ENCODE measurements around the gene INCA1. TPM values are rescaled to one million over a fixed set of nuclear protein-coding genes. Genes with fewer than 3 reads are reported as not detected.
A peak's percentile ranks its signal among the peaks of the same experiment; 100 is the strongest.

Gene INCA1
- polyA plus RNA-seq, 1 donor from 2014 or later = 0.38 TPM

GRCh38 chr17:4999430-5000093 is 2.2 kb upstream of the INCA1 start:
- TF ChIP-seq EP300 (conservative IDR thresholded peaks at IDR 0.05; ENCODE audit: poor library complexity, severe bottlenecking) (no peak), CTCF (IDR thresholded peaks at IDR 0.05; ENCODE audit: poor library complexity, severe bottlenecking) (no peak), REST (IDR thresholded peaks at IDR 0.05; ENCODE audit: borderline replicate concordance) (no peak), SMC3 (conservative IDR thresholded peaks at IDR 0.05; ENCODE audit: poor library complexity) (no peak), TAF1 (IDR thresholded peaks at IDR 0.05; ENCODE audit: low read depth) (no peak), POLR2AphosphoS5 (IDR thresholded peaks at IDR 0.05) (no peak), EZH2 (IDR thresholded peaks at IDR 0.05; ENCODE audit: borderline replicate concordance, insufficient read depth, low read length, poor library complexity, severe bottlenecking) (no peak), RAD21 (conservative IDR thresholded peaks at IDR 0.05) (no peak), MXI1 (conservative IDR thresholded peaks at IDR 0.05; ENCODE audit: poor library complexity, severe bottlenecking) (no peak)
- no peaks in the 10 kb centered on the region for H4K20me1 ChIP-seq (ENCODE audit: insufficient read depth)
- H3K4me2 ChIP-seq (ENCODE audit: low read length) = peak overlapping the region; percentile 84
- H3K9ac ChIP-seq (ENCODE audit: low read length) = peak overlapping the region; percentile 81
- no peaks in the 10 kb centered on the region for H3K9me3 ChIP-seq (ENCODE audit: low read length)
- H3K27ac ChIP-seq (ENCODE audit: low read length) = no peak overlapping the region
- H2AFZ ChIP-seq (ENCODE audit: low read depth, low read length) = no peak overlapping the region
- H3K27me3 ChIP-seq (ENCODE audit: insufficient read depth, low read depth, low read length) = no peaks in the 10 kb centered on the region
- H3F3A ChIP-seq (ENCODE audit: insufficient read depth, low read length, poor library complexity, severe bottlenecking) = no peaks in the 10 kb centered on the region
- H3K9me2 ChIP-seq (ENCODE audit: insufficient read depth, low read length) = no peaks in the 10 kb centered on the region
- H3K79me2 ChIP-seq (replicated peaks; ENCODE audit: insufficient read depth, low read length) = peaks cover 16% of the 10 kb centered on the region
- peak overlapping the region; percentile 96 for H3K4me3 ChIP-seq (ENCODE audit: low read length)
- no peaks in the 10 kb centered on the region for H3K36me3 ChIP-seq (ENCODE audit: insufficient read depth, low read length)

GRCh38 chr17:4998732-4999429 is 1.6 kb upstream of the INCA1 start:
- H3K27ac ChIP-seq (ENCODE audit: low read length) = no peak overlapping the region
- H3F3A ChIP-seq (ENCODE audit: insufficient read depth, low read length, poor library complexity, severe bottlenecking) = no peaks in the 10 kb centered on the region

More at GRCh38 chr17:4998732-4999429, 1.6 kb upstream of the INCA1 start:
- Histone ChIP-seq H3K9ac (ENCODE audit: low read length) (peak overlapping the region; percentile 81), H3K79me2 (replicated peaks; ENCODE audit: insufficient read depth, low read length) (peaks cover 16% of the 10 kb centered on the region), H3K4me3 (ENCODE audit: low read length) (peak overlapping the region; percentile 96), H3K4me2 (ENCODE audit: low read length) (peak overlapping the region; percentile 84), H4K20me1 (ENCODE audit: insufficient read depth) (no peaks in the 10 kb centered on the region), H3K36me3 (ENCODE audit: insufficient read depth, low read length) (no peaks in the 10 kb centered on the region), H2AFZ (ENCODE audit: low read depth, low read length) (no peak overlapping the region), H3K9me3 (ENCODE audit: low read length) (no peaks in the 10 kb centered on the region), H3K9me2 (ENCODE audit: insufficient read depth, low read length) (no peaks in the 10 kb centered on the region), H3K27me3 (ENCODE audit: insufficient read depth, low read depth, low read length) (no peaks in the 10 kb centered on the region)
- TF ChIP-seq RAD21 (conservative IDR thresholded peaks at IDR 0.05) = no peak
- TF ChIP-seq MXI1 (conservative IDR thresholded peaks at IDR 0.05; ENCODE audit: poor library complexity, severe bottlenecking) = no peak
- no peak for TF ChIP-seq SMC3 (conservative IDR thresholded peaks at IDR 0.05; ENCODE audit: poor library complexity)
- no peak for TF ChIP-seq EP300 (conservative IDR thresholded peaks at IDR 0.05; ENCODE audit: poor library complexity, severe bottlenecking)
- no peak for TF ChIP-seq POLR2AphosphoS5 (IDR thresholded peaks at IDR 0.05)
- no peak for TF ChIP-seq EZH2 (IDR thresholded peaks at IDR 0.05; ENCODE audit: borderline replicate concordance, insufficient read depth, low read length, poor library complexity, severe bottlenecking)
- no peak for TF ChIP-seq CTCF (IDR thresholded peaks at IDR 0.05; ENCODE audit: poor library complexity, severe bottlenecking)
- no peak for TF ChIP-seq REST (IDR thresholded peaks at IDR 0.05; ENCODE audit: borderline replicate concordance)
- no peak for TF ChIP-seq TAF1 (IDR thresholded peaks at IDR 0.05; ENCODE audit: low read depth)

All from neural cell (in vitro differentiated cells).